ENCODE results near the gene PPIA. TPM values are rescaled to one million over a fixed set of nuclear protein-coding genes. Genes with fewer than 3 reads are reported as not detected.
A peak's percentile ranks its signal among the peaks of the same experiment; 100 is the strongest.

PPIA gene
- total RNA-seq, 2 experiments from 2014 or later = 2,568 to 2,621 TPM

DNA sequence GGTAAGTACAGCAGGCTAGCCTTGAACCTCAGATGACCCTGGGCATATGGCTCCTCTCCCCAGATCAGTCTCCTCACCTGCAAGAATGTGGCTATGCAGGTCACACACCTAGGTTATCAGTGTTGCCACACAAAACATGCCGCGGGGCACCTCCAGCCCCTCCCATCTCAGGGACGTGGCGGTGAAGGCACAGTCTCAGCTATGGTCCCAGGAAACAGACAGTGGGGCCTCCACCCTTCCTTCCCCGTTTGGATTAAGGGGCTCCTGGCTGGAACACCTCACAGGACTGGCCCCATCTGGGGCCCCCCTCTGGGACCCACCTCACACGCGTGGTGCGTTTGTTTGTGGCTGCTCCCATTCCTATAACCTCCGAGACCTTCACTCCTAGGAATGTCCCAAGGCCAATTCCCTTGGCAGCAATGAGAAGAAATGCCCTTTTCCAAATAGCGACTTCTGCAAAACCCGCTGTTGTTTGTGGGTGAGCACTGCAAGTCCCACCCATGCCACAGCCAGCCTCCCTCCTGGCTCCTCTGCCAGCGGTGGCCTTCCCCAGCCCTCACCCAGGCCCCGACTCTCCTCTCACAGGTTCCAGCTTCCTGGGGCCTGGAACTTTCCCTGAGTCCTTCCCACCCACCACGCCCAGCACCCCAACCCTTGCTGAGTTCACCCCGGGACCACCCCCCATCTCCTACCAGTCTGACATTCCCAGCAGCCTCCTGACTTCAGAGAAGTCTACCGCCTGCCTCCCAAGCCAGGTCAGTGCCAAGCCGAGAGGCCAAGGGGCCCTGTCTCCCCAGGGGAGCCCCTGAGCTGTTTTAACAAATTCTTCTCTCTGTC, 30.7 kb upstream of the PPIA start:
- Mint-ChIP-seq H3K27ac (no peak overlapping the region), H3K4me3 (no peak overlapping the region), H3K27me3 (ENCODE audit: low read depth) (no peaks in the 10 kb centered on the region), H3K4me1 (ENCODE audit: low read depth) (peaks cover 34% of the 10 kb centered on the region), H3K9me3 (ENCODE audit: insufficient read depth) (no peaks in the 10 kb centered on the region), H3K36me3 (ENCODE audit: low read depth) (peaks cover 50% of the 10 kb centered on the region)
- CTCF ChIA-PET = interaction anchor here (1.0 kb wide), 1 partner anchor 10 kb away, joined by 4 read pairs; no protein-coding TSS in a partner anchor
- POLR2A ChIA-PET = no interaction called here
- ATAC-seq = no peak
- no peak for DNase-seq

DNA sequence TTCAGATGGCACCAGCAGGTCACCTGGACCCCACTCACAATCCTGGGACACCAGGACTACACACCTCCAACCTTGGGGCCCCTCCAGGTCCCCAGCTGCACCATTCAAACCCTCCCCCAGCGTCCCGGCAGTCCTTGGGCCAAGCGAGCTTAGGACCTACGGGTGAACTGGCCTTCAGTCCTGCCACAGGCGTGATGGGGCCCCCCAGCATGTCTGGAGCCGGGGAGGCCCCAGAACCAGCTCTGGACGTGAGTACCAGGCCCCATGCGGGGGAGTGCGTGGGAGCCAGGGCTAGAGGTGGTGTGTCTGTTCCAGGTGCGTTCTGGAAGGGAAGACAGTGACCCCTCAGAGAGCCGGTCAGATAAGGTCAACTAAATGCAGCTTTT, 30.1 kb upstream of the PPIA start:
- Mint-ChIP-seq H3K36me3 (ENCODE audit: low read depth) (peaks cover 49% of the 10 kb centered on the region), H3K27me3 (ENCODE audit: low read depth) (no peaks in the 10 kb centered on the region), H3K27ac (no peak overlapping the region), H3K4me1 (ENCODE audit: low read depth) (peaks cover 39% of the 10 kb centered on the region), H3K4me3 (no peak overlapping the region), H3K9me3 (ENCODE audit: insufficient read depth) (no peaks in the 10 kb centered on the region)
- ChIA-PET CTCF (interaction anchor here (1.0 kb wide), 1 partner anchor 9 kb away, joined by 4 read pairs; no protein-coding TSS in a partner anchor), POLR2A (interaction anchor here (1.2 kb wide), 1 partner anchor 31 kb away, joined by 4 read pairs; no protein-coding TSS in a partner anchor)
- no peak for ATAC-seq
- DNase-seq = no peak

DNA sequence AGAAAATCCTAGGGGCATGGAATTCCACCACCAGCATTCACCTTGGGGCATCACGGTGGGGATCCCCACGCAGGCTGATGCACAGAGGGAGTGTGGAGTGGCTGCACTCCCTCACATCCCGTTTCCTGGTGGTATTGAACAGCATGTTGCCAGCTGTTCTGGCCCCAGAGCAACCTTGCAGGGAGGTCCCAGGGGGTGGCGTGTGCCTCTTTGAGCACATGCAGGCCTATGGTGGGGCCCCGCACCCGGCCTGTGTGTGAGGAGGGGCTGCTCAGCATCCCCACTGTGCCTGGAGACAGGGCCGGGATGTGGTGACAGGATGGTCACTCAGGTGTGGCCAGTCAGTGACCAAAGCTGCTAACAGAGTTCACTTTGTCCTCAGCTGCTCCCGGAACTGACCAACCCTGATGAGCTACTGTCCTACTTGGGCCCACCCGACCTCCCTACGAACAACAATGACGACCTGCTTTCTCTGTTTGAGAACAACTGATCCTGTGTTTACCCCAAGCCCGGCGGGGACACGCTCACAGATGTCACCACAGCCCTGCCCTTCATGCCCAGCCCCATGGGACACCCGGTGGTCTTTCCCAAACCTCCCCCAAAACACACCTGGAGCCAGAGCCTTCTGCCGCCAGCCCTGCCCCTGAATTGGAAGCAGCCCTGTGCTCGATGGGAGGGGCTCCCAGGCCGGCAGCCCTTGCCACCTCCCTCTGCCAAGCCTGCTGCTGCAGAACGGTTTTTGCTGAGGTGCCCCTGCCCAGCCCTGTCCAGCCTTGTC, 29.2 kb upstream of the PPIA start:
- Mint-ChIP-seq H3K27me3 (ENCODE audit: low read depth) (no peaks in the 10 kb centered on the region), H3K4me3 (no peak overlapping the region), H3K9me3 (ENCODE audit: insufficient read depth) (no peaks in the 10 kb centered on the region), H3K4me1 (ENCODE audit: low read depth) (peaks cover 40% of the 10 kb centered on the region), H3K27ac (peak overlapping the region; percentile 52), H3K36me3 (ENCODE audit: low read depth) (peaks cover 43% of the 10 kb centered on the region)
- CTCF ChIA-PET = interaction anchor here (1.0 to 1.5 kb wide), 3 partner anchors 9 to 369 kb away, joined by 3 to 4 read pairs (median 4); no protein-coding TSS in a partner anchor
- ATAC-seq = no peak
- POLR2A ChIA-PET = interaction anchor here (1.2 kb wide), 1 partner anchor 30 kb away, joined by 4 read pairs; no protein-coding TSS in a partner anchor
- DNase-seq = no peak

DNA sequence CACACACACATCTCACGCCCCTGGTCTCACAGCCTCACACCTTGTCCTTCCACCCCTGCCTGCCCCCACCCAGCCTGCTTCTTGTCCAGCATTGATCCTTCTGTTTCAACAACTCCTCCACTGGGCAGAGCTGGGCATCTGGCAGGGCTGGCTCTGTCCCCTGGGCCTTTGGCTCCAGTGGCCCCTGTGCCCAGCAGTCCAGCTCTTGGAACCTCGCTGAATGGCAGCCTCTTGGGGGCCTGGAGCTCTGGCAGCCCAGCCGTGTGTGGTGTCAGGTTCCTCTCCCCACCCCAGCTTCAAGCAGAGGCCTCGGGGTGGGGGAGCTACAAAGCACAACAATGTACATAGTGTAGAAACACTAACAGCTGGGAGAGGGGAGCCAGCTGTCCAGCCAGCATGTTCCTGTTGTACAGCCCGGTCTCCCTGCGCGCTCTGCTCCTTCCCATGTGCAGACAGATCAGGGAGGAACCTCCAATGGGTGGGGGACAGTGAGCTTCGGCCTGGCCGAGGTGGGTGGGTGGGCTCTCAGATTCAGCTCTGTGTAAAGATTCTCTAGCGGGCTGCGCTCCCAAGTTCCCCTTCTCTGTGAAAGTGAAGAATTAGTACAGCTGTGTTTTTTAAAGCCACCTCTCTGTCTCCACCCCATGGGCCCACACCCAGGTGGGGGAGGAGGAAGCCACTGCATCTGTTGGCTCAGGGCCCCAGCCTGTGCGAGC, 28.4 kb upstream of the PPIA start:
- no peak for DNase-seq
- Mint-ChIP-seq H3K4me1 (ENCODE audit: low read depth) (peaks cover 40% of the 10 kb centered on the region), H3K36me3 (ENCODE audit: low read depth) (peaks cover 41% of the 10 kb centered on the region), H3K27ac (peak overlapping the region; percentile 52), H3K9me3 (ENCODE audit: insufficient read depth) (no peaks in the 10 kb centered on the region), H3K4me3 (no peak overlapping the region), H3K27me3 (ENCODE audit: low read depth) (no peaks in the 10 kb centered on the region)
- CTCF ChIA-PET = interaction anchor here (1.1 to 1.5 kb wide), 2 partner anchors 17 to 368 kb away, joined by 3 to 4 read pairs; no protein-coding TSS in a partner anchor
- POLR2A ChIA-PET = interaction anchor here (1.9 kb wide), 1 partner anchor 18 kb away, joined by 5 read pairs; no protein-coding TSS in a partner anchor
- ATAC-seq = peak; percentile 31

DNA sequence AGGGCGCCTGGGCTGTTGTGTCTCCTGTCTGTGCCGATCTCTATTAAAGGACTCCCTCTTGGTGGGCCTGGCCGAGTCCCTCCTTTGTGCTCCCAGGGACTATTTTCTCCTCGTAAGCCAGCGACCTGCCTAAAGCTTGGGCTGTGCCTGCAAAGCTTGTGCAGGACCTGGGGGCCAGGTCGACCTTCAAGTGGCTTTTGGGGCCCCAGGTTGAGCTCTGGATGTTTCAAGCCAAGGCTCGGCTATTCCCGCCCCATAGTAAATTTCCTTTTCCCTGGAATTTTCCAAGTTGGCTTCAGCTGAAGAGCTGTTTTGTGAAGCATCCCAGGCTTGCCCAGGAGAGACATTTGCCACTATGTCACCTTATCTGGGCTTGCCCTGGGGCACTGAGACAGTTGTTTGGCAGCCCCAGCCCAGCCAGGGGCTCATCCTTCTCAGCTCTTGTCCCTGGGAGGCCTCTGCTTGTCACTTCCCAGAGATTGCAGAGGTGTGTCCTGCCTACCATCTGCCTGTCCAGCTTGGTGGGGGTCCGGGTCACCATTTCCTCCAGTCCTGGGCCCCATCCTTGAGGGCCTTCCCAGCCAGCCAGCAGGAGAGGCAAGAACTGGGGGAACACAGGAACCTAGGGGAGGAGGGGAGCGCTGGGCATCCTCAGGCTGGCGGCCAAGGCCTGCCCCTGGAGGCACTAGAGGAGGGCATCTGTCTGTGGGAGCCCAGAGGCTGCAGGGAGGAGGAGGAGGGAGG, 27.7 kb upstream of the PPIA start:
- ChIA-PET POLR2A (interaction anchor here (1.1 to 1.9 kb wide), 3 partner anchors 19 to 186 kb away, joined by 3 to 5 read pairs (median 5); partner anchors contain the start of genes OGDH and TMED4), CTCF (interaction anchor here (0.6 to 2.5 kb wide), 6 partner anchors 10 to 367 kb away, joined by 3 to 6 read pairs (median 3); no protein-coding TSS in a partner anchor)
- no peak overlapping the region for H3K4me3 Mint-ChIP-seq
- no peak for ATAC-seq
- peak overlapping the region; percentile 28 for H3K27ac Mint-ChIP-seq
- no peaks in the 10 kb centered on the region for H3K9me3 Mint-ChIP-seq (ENCODE audit: insufficient read depth)
- peaks cover 40% of the 10 kb centered on the region for H3K4me1 Mint-ChIP-seq (ENCODE audit: low read depth)
- DNase-seq = no peak
- peaks cover 37% of the 10 kb centered on the region for H3K36me3 Mint-ChIP-seq (ENCODE audit: low read depth)
- no peaks in the 10 kb centered on the region for H3K27me3 Mint-ChIP-seq (ENCODE audit: low read depth)

DNA sequence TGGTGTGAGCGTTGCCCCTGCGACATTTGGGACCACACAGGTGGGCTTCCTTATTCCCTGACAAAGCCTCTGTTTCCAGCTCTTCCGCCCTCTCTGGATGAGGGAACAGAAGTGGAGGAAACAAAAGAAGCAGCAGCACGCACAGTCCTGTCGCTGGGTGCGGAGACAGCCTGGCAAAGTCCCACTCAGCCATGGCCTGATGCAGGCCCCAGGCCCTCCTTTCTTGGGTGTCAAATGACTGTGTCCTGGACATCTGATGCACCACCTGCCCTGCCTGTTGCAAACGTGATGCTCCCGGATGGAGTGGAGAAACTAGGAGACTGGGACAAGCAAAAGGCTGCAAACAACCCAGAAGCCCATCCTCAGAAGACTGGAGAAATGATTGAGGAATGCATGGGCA, 27.1 kb upstream of the PPIA start:
- Mint-ChIP-seq H3K27me3 (ENCODE audit: low read depth) (peaks cover under 1% of the 10 kb centered on the region), H3K4me3 (no peak overlapping the region), H3K27ac (peak overlapping the region; percentile 78), H3K4me1 (ENCODE audit: low read depth) (peaks cover 40% of the 10 kb centered on the region), H3K9me3 (ENCODE audit: insufficient read depth) (no peaks in the 10 kb centered on the region), H3K36me3 (ENCODE audit: low read depth) (peaks cover 33% of the 10 kb centered on the region)
- ChIA-PET POLR2A (interaction anchor here (0.6 to 1.9 kb wide), 4 partner anchors 19 to 187 kb away, joined by 3 to 5 read pairs (median 4); partner anchors contain the start of genes OGDH and TMED4), CTCF (interaction anchor here (0.6 to 2.5 kb wide), 5 partner anchors 9 to 181 kb away, joined by 3 to 6 read pairs (median 3); no protein-coding TSS in a partner anchor)
- DNase-seq = no peak
- no peak for ATAC-seq

DNA sequence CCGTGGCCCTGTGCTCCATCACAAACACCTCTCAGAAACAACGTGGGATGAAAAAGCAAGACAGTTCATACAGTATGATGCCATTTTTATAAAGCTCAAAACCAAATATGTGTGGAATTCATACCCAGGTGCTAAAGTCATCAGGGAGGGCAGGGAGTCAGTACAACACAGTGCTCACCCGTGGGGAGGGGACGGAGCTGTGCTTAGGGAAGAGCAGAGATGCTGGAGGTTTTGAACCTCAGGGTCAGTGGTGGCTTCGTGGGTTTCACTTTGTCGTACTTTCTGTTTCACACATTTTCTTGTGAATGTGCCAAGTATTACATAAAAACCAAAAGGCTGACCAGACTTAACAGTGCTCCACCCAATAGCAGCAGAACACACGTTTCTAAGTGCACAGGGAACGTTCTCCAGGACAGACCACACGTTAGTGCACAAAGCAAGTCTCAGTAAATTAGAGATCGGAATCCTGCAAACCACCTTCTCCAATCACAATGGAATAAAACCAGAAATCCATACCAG, 26.6 kb upstream of the PPIA start:
- ATAC-seq = peak; percentile 66
- peak; percentile 60 for DNase-seq
- peaks cover 31% of the 10 kb centered on the region for H3K36me3 Mint-ChIP-seq (ENCODE audit: low read depth)
- ChIA-PET CTCF (interaction anchor here (0.6 to 2.5 kb wide), 5 partner anchors 9 to 182 kb away, joined by 3 to 6 read pairs (median 3); no protein-coding TSS in a partner anchor), POLR2A (interaction anchor here (0.6 to 1.9 kb wide), 5 partner anchors 17 to 188 kb away, joined by 3 to 5 read pairs (median 3); partner anchors contain the start of genes OGDH and TMED4)
- H3K27me3 Mint-ChIP-seq (ENCODE audit: low read depth) = peaks cover 3% of the 10 kb centered on the region
- peaks cover 40% of the 10 kb centered on the region for H3K4me1 Mint-ChIP-seq (ENCODE audit: low read depth)
- peak overlapping the region; percentile 78 for H3K27ac Mint-ChIP-seq
- peak overlapping the region; percentile 20 for H3K4me3 Mint-ChIP-seq
- no peaks in the 10 kb centered on the region for H3K9me3 Mint-ChIP-seq (ENCODE audit: insufficient read depth)

DNA sequence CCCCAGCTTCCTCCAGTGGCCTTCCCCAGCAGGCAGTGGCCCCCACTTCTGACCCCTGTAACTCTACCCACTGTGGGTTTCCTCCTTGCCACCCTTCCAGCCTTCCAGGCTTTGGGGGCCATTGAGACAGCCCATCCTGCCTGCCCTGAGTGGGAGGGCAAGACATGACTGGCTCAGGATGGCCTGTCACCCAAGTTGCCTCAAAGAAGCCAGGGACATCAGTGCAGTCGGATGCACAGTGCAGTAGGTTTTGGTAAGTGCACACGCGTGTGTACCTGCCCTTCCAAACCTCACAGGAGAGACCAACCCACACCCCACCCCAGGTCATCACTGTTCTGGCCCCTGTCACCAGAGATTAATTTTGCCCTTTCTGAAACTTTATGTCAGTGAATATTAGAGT, 25.1 kb upstream of the PPIA start:
- ATAC-seq (no peak), DNase-seq (no peak)
- no peak overlapping the region for H3K27ac Mint-ChIP-seq
- POLR2A ChIA-PET = interaction anchor here (0.8 kb wide), 1 partner anchor 164 kb away, joined by 3 read pairs; no protein-coding TSS in a partner anchor
- CTCF ChIA-PET = interaction anchor here (1.0 to 1.8 kb wide), 4 partner anchors 19 to 365 kb away, joined by 3 to 5 read pairs (median 3); no protein-coding TSS in a partner anchor
- H3K4me1 Mint-ChIP-seq (ENCODE audit: low read depth) = peaks cover 40% of the 10 kb centered on the region
- H3K9me3 Mint-ChIP-seq (ENCODE audit: insufficient read depth) = no peaks in the 10 kb centered on the region
- H3K27me3 Mint-ChIP-seq (ENCODE audit: low read depth) = peaks cover 12% of the 10 kb centered on the region
- H3K36me3 Mint-ChIP-seq (ENCODE audit: low read depth) = peaks cover 23% of the 10 kb centered on the region
- no peak overlapping the region for H3K4me3 Mint-ChIP-seq

DNA sequence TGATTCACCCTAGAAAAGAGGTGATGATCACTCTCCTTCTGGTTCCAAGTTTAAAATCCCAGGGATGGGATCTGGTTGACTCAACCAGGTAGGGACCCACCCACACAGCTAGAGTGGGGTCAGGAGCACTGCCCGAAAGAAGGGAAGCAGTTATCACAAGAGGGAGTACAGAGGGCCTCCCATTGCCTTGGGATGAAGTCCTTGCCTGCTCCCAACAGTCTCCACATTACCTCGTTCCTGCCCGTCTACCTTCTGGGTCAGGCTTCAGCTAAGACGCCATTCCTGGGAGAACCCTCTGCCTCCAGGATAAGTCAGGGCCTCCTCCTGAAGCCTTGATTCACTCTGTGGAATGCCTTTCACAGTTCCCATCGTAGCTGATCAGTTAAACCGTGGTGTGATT, 24.0 kb upstream of the PPIA start:
- DNase-seq = no peak
- Mint-ChIP-seq H3K36me3 (ENCODE audit: low read depth) (peaks cover 15% of the 10 kb centered on the region), H3K4me1 (ENCODE audit: low read depth) (peaks cover 39% of the 10 kb centered on the region), H3K27me3 (ENCODE audit: low read depth) (peaks cover 13% of the 10 kb centered on the region), H3K27ac (no peak overlapping the region), H3K9me3 (ENCODE audit: insufficient read depth) (no peaks in the 10 kb centered on the region), H3K4me3 (no peak overlapping the region)
- CTCF ChIA-PET = interaction anchor here (1.0 kb wide), 2 partner anchors 19 to 109 kb away, joined by 3 read pairs; no protein-coding TSS in a partner anchor
- POLR2A ChIA-PET = interaction anchor here (1.0 kb wide), 1 partner anchor 190 kb away, joined by 4 read pairs; no protein-coding TSS in a partner anchor
- ATAC-seq = no peak

DNA sequence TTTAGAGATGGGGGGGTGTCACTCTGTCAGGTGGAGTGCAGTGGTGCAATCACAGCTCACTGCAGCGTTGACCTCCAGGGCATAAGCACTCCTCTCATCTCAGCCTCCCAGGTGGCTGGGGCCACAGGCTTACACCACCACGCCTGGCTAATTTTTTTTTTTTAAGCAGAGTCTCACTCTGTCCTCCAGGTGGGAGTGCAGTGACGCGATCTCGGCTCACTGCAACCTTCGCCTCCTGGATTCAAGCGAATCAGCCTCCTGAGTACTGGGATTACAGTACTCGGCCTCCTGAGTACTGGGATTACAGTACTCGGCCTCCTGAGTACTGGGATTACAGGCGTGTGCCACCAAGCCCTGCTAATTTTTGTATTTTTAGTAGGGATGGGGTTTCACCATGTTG, 23.6 kb upstream of the PPIA start:
- POLR2A ChIA-PET = interaction anchor here (1.0 kb wide), 1 partner anchor 190 kb away, joined by 4 read pairs; no protein-coding TSS in a partner anchor

More for the DNA sequence above, 23.6 kb upstream of the PPIA start:
- no peak overlapping the region for H3K27ac Mint-ChIP-seq
- DNase-seq = no peak
- no peak overlapping the region for H3K4me3 Mint-ChIP-seq
- peaks cover 13% of the 10 kb centered on the region for H3K27me3 Mint-ChIP-seq (ENCODE audit: low read depth)
- H3K36me3 Mint-ChIP-seq (ENCODE audit: low read depth) = peaks cover 11% of the 10 kb centered on the region
- no peaks in the 10 kb centered on the region for H3K9me3 Mint-ChIP-seq (ENCODE audit: insufficient read depth)
- ATAC-seq = no peak
- CTCF ChIA-PET = interaction anchor here (1.0 kb wide), 1 partner anchor 18 kb away, joined by 3 read pairs; no protein-coding TSS in a partner anchor
- peaks cover 35% of the 10 kb centered on the region for H3K4me1 Mint-ChIP-seq (ENCODE audit: low read depth)
